NCI-H748 treated with DMSO at 0.1 percent for 48 hours (cell line): ENCODE results near the gene SELENOI.
A peak's percentile ranks its signal among the peaks of the same experiment; 100 is the strongest.

Experiments
- DNase-seq: peaks from one replicate; lab custom pipeline; 2025; lab: John Stamatoyannopoulos, UW

SELENOI gene

GRCh38 chr2:26412091-26412673 lies 66.2 kb downstream of the SELENOI start:
- DNase-seq, result no peak

- DNase-seq, result no peak
These were observed 68.4 kb downstream of the SELENOI start for GRCh38 chr2:26414311-26414710.

- no peak for DNase-seq
These were observed 76.0 kb downstream of the SELENOI start for GRCh38 chr2:26421961-26422360.

- no peak for DNase-seq
These were observed 77.1 kb downstream of the SELENOI start for GRCh38 chr2:26422947-26423629.

- DNase-seq, result no peak
These were observed 77.8 kb downstream of the SELENOI start for GRCh38 chr2:26423750-26424149.

GRCh38 chr2:26424221-26424620 lies 78.3 kb downstream of the SELENOI start:
- DNase-seq, result no peak

GRCh38 chr2:26428846-26429245 lies 82.9 kb downstream of the SELENOI start:
- DNase-seq, result no peak

GRCh38 chr2:26429779-26430578 lies 84.0 kb downstream of the SELENOI start:
- DNase-seq, result peak; percentile 20

- no peak for DNase-seq
These were observed 84.9 kb downstream of the SELENOI start for GRCh38 chr2:26430826-26431225.

GRCh38 chr2:26432363-26432762 lies 86.4 kb downstream of the SELENOI start:
- DNase-seq, result no peak

- DNase-seq, result no peak
These were observed 86.9 kb downstream of the SELENOI start for GRCh38 chr2:26432859-26433258.

GRCh38 chr2:26435106-26435505 lies 89.2 kb downstream of the SELENOI start:
- DNase-seq, result no peak

GRCh38 chr2:26438526-26438925 lies 92.6 kb downstream of the SELENOI start:
- no peak for DNase-seq

- DNase-seq, result no peak
These were observed 93.0 kb downstream of the SELENOI start for GRCh38 chr2:26438926-26439325.

- DNase-seq, result no peak
These were observed 96.4 kb downstream of the SELENOI start for GRCh38 chr2:26442301-26442700.

GRCh38 chr2:26442707-26443106 lies 96.8 kb downstream of the SELENOI start:
- no peak for DNase-seq

- no peak for DNase-seq
These were observed 98.3 kb downstream of the SELENOI start for GRCh38 chr2:26444236-26444635.
